ENCODE data around the gene MPV17.
A peak's percentile ranks its signal among the peaks of the same experiment; 100 is the strongest.
"Not testable (repeated sequence)": the region's sequence is repeated elsewhere in the genome, so short reads cannot be mapped to it uniquely, and the experiment has no call there.

The MPV17 gene

GRCh38 chr2:27296481-27296880 is 26.4 kb downstream of the MPV17 start:
- no peak for DNase-seq

- no peak for DNase-seq
Observed at GRCh38 chr2:27294928-27295327, 28.0 kb downstream of the MPV17 start.

GRCh38 chr2:27291865-27292264 is 31.0 kb downstream of the MPV17 start:
- DNase-seq: no peak

- DNase-seq: no peak
Observed at GRCh38 chr2:27290549-27290948, 32.3 kb downstream of the MPV17 start.

- no peak for DNase-seq
Observed at GRCh38 chr2:27288610-27289009, 34.3 kb downstream of the MPV17 start.

- no peak for DNase-seq
Observed at GRCh38 chr2:27285481-27285880, 37.4 kb downstream of the MPV17 start.

- no peak for DNase-seq
Observed at GRCh38 chr2:27284996-27285395, 37.9 kb downstream of the MPV17 start.

- DNase-seq: no peak
Observed at GRCh38 chr2:27282892-27283291, 40.0 kb downstream of the MPV17 start.

- no peak for DNase-seq
Observed at GRCh38 chr2:27281855-27282559, 40.9 kb downstream of the MPV17 start, which contains the start of gene TRIM54. Gene TRIM54 (plus strand): TSS chr2:27282429. CDS start chr2:27282732, 303 bp downstream.

- no peak for DNase-seq
Observed at GRCh38 chr2:27281442-27281841, 41.5 kb downstream of the MPV17 start.

- no peak for DNase-seq
Observed at GRCh38 chr2:27280826-27281225, 42.1 kb downstream of the MPV17 start.

- DNase-seq: no peak
Observed at GRCh38 chr2:27278010-27278409, 44.9 kb downstream of the MPV17 start.

- DNase-seq: no peak
Observed at GRCh38 chr2:27275211-27276150, 47.4 kb downstream of the MPV17 start, which contains the start of gene DNAJC5G. Gene DNAJC5G (plus strand): TSS chr2:27275433. CDS start chr2:27276729, 1,296 bp downstream.

- DNase-seq: not testable (repeated sequence)
Observed at GRCh38 chr2:27272537-27273522, 50.1 kb downstream of the MPV17 start.

- no peak for DNase-seq
Observed at GRCh38 chr2:27271631-27272340, 51.1 kb downstream of the MPV17 start.

GRCh38 chr2:27270670-27271069 is 52.2 kb downstream of the MPV17 start:
- no peak for DNase-seq

- no peak for DNase-seq
Observed at GRCh38 chr2:27270131-27270530, 52.8 kb downstream of the MPV17 start.

GRCh38 chr2:27268296-27268695 is 54.6 kb downstream of the MPV17 start:
- not testable (repeated sequence) for DNase-seq

GRCh38 chr2:27265536-27265870 is 57.4 kb downstream of the MPV17 start:
- no peak for DNase-seq

- DNase-seq: peak; percentile 74
Observed at GRCh38 chr2:27264753-27265535, 58.0 kb downstream of the MPV17 start.

- peak; percentile 17 for DNase-seq
Observed at GRCh38 chr2:27264253-27264752, 58.6 kb downstream of the MPV17 start.
